GM19025 (cell line): ENCODE measurements around the gene ZBTB16.

Source experiments
- ATAC-seq: cut with Tn5 transposase; IDR thresholded peaks from one replicate; pipeline ENCODE4 v1.9.1; 2021; ENCODE audit warnings: mild to moderate bottlenecking, low read depth, moderate library complexity; ENCODE audit not compliant: unreplicated experiment

The ZBTB16 gene

DNA sequence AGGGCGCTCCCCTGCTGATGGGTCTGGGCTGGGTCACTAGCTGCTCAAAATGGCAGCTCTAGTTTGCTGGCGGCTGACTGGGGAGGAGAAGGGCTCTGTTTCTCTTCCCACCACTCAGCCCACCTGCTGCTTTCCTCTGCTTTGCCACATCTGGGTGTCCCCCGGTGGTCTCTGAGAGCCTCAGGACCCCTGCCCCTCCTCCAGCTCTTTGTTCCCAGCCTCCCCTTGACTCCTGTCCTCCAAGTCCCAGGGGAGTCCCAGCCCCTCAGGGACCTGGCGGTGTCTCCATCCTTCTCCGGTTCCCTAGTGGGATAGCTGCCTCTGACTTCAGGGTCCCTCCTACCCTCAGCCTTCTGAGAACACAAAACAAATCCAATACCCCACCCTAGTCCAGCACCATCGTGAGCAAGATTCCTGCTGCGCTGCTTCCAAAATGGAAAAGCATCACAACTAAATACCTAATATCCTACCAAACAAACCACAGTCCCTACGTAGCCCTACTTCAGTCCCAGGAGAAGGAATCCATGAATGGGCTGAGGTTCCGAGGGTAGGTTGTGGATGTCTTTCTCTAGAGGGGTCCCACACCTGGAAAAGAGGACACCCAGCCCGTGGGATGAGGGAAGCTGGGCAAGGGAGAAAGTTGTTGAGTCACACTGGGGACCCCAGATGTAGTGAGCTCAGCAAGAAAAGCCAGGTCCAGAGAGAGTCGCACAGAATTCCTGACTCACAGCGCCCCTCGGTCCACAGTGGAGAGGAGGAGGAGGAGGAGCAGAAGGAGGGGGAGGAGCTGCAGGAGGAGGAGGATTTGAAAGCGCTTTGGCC is 191.7 kb downstream of the ZBTB16 start:
- ATAC-seq = no peak

GRCh38 chr11:114251815-114252337 is 192.4 kb downstream of the ZBTB16 start:
- no peak for ATAC-seq

DNA sequence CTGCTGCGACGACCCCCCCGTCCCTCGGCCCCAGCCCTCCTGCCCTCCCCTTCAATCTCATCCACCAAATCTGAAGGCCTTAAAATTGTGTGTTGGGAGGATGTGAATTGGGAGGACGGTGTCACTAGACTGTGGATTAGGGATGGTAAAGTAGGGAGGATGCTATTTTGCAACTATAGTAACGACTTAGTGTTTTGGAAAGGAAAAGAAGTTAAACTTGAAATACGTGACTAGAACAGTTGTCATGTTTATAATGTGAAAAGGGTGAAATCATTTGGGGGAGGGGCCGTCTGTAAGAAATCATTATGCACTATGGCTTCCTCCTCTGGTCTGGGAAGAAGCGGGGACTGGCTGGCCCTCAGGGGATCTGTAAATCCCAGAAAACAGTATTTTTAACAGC is 193.3 kb downstream of the ZBTB16 start:
- no peak for ATAC-seq

DNA sequence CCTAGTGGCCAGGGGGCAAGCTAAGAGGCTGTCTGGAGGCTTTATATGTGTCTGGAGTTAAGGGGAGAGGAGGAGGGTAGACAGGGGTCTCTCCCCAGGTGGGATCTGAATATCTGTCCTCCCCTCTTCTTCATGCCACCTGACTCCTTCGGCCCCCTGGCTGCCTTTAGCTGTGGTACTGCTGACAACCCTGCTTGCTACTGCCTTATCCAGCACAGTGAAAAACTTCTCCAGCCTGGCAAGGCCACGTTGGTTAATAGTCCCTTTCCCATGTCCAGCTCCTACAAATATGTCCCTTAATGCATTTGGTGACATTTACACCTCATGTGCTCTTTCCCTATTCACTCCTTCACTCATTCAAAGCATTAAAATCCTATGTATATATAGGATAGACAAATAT is 194.3 kb downstream of the ZBTB16 start:
- ATAC-seq = no peak

- no peak for ATAC-seq
Observed at GRCh38 chr11:114254571-114255146, 195.1 kb downstream of the ZBTB16 start.

- ATAC-seq = no peak
Observed at GRCh38 chr11:114255289-114255688, 195.8 kb downstream of the ZBTB16 start.

DNA sequence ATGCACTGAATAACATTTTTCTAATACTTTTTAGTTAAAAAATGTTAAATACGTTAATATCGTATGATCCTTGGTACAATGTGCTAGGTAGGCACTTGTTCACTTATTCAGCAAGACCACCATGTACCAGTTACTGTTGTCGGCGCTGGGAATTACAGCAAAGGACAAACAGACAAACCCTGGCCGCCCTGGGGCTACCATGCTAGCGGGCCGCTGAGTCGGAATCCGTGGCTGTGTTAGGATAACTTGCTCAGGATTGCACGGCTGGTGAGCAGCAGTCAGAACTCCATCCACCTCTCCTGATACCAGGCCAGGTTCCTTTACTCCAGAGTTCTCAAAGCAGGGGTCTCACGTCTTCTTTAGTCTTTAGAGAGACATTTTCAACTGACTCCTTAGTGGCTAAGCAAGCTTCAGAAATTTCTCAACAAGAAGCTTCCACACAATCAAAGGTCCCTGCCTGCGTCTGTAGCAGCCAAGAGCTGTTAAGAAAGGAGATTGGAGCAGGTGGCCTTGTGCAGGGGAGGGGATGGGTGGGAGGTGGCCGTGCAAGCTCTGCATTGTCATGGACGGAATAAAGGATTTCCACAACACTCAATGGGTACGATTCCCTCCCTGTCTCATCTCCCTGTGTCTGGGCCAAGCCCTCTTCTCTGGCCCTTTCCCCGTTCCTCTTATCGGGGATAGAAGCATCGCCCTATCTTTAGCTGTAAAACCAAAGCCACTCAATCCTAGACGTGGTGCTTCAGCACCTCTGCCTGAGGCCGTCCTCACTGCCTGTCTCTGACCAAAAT is 196.9 kb downstream of the ZBTB16 start:
- ATAC-seq = no peak

- ATAC-seq = no peak
Observed at GRCh38 chr11:114256967-114257286, 197.4 kb downstream of the ZBTB16 start.

GRCh38 chr11:114257621-114258558 is 198.4 kb downstream of the ZBTB16 start:
- ATAC-seq = no peak

GRCh38 chr11:114258696-114259095 is 199.2 kb downstream of the ZBTB16 start:
- no peak for ATAC-seq

- no peak for ATAC-seq
Observed at GRCh38 chr11:114259124-114259526, 199.6 kb downstream of the ZBTB16 start.

DNA sequence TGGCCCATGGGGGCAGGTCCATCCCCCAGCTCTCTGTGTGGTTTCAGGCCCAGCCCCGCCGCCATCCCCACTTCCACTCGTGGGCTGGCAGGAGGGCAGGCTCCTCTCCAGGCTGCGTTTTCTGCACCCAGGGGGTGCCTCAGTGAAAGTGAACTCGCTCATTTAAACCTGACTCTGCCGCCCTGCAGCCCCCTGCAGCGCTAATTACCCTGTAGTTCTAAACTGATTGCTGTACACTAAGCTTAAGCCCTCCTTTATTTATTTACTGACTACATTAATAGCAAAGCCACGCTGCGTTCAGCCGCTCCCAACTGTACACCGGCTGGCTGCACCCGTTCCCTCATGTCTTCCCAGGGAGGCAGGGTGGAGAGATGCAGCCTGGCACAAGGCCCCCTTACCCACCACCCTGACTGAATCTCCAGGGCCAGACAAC is 200.1 kb downstream of the ZBTB16 start:
- ATAC-seq = no peak

DNA sequence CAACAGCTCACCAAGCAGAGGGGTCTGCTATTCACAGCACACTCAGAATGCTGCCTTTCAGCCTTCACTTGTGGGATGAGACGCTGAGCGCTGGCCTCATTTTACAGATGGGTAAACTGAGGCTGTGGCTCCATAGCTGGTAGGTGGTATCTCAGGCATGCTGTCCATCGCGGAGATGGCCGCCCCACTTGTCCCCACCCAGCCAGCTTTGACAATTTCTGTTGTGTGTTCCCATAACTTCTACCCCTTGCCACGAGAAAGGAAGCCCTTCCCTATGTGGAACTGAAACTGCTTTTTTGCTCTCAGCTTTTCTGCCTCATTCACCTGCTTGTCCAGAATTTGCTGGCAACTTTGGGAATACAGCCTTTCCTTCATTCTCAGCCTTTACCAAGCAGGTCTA is 200.6 kb downstream of the ZBTB16 start:
- ATAC-seq = no peak

GRCh38 chr11:114260483-114260882 is 201.0 kb downstream of the ZBTB16 start:
- no peak for ATAC-seq

DNA sequence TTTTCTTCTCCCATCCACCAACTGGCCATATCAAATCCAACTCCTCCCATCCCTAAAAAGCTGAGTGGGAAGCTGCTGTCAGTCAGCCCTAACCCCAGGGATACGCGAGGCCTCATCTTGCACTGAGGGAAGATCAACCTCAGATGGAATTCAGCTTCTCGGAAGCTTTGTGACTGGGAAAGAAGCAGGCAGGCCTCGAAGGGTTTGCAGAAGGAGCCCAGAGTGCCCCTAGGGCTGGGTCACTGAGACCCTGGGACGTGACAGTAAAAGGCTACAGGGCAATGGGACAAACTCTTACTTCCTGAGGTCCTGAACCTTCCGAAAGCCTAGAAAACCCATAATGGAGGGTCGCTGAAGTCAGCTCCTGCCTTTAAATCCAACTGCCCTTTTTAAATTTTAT is 202.3 kb downstream of the ZBTB16 start:
- ATAC-seq = no peak

DNA sequence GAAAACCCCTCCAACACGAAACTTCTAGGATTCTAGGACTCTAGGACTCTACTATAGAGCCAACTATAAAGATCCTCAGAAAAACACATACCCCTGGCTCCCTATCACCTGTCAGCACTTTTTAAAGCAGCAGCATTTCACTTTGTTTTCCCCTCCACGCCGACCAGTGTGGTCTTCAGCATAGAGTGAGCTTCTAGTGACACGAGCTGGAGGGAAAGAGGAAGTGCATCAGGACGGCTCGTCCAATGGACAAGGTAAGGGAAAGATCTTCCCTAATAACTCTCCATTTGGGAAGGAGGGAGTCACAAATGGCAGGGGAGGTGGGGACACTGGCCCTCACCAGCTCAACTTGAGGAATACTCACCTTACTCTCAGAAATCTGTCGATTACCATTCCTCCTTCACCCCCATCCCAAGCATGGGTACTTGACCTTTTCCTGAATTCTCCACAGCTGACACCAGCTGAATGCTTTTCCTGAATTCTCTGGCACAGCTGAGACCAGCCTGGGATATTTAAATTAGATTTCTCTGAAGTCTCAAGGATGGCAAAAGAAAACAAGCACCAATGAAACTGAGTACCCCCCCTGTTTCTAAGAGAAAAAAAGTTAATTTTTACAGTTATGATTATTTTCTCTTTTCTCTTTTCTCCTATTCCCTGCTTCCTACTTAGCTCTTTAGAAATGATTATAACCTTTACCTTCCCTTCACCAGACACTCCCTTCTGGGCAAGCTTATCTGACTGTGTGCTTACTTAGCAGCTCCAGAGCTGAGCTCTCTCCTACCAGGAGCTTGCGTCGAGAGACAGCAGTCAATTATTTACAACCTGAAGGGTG is 203.4 kb downstream of the ZBTB16 start:
- no peak for ATAC-seq

- no peak for ATAC-seq
Observed at GRCh38 chr11:114263513-114264170, 204.1 kb downstream of the ZBTB16 start.

GRCh38 chr11:114264381-114264780 is 204.9 kb downstream of the ZBTB16 start:
- no peak for ATAC-seq
